DMS114 treated with DMSO at 0.1 percent for 48 hours (cell line): Measurements from ENCODE around the gene PIP4K2A.
"Not testable (repeated sequence)": the region's sequence is repeated elsewhere in the genome, so short reads cannot be mapped to it uniquely, and the experiment has no call there.

Source experiments
- DNase-seq: peaks from one replicate; lab custom pipeline; 2025; ENCODE audit not compliant: unreplicated experiment; lab: John Stamatoyannopoulos, UW

The PIP4K2A gene

GRCh38 chr10:22714479-22715289, at the start of gene PIP4K2A:
Gene PIP4K2A, minus strand, starts transcription at chr10:22714578. Its CDS starts 252 bp downstream, at chr10:22714326.
- peak; percentile 9 for DNase-seq

GRCh38 chr10:22761569-22762220, 47.3 kb upstream of the PIP4K2A start:
- DNase-seq = no peak

- DNase-seq = no peak
Measured at GRCh38 chr10:22760025-22760424, 45.6 kb upstream of the PIP4K2A start.

GRCh38 chr10:22758867-22759266, 44.5 kb upstream of the PIP4K2A start:
- DNase-seq = no peak

GRCh38 chr10:22754296-22754695, 39.9 kb upstream of the PIP4K2A start:
- no peak for DNase-seq

- no peak for DNase-seq
Measured at GRCh38 chr10:22753786-22754185, 39.4 kb upstream of the PIP4K2A start.

- no peak for DNase-seq
Measured at GRCh38 chr10:22752272-22752889, 38.0 kb upstream of the PIP4K2A start.

- no peak for DNase-seq
Measured at GRCh38 chr10:22750131-22750530, 35.8 kb upstream of the PIP4K2A start.

GRCh38 chr10:22744858-22745257, 30.5 kb upstream of the PIP4K2A start:
- not testable (repeated sequence) for DNase-seq

GRCh38 chr10:22742678-22743077, 28.3 kb upstream of the PIP4K2A start:
- DNase-seq = no peak

- not testable (repeated sequence) for DNase-seq
Measured at GRCh38 chr10:22741631-22742030, 27.3 kb upstream of the PIP4K2A start.

GRCh38 chr10:22740180-22740579, 25.8 kb upstream of the PIP4K2A start:
- no peak for DNase-seq

GRCh38 chr10:22737587-22737986, 23.2 kb upstream of the PIP4K2A start:
- no peak for DNase-seq

GRCh38 chr10:22736134-22736533, 21.8 kb upstream of the PIP4K2A start:
- DNase-seq = no peak

- DNase-seq = no peak
Measured at GRCh38 chr10:22733992-22734391, 19.6 kb upstream of the PIP4K2A start.

GRCh38 chr10:22727663-22728062, 13.3 kb upstream of the PIP4K2A start:
- DNase-seq = no peak

- no peak for DNase-seq
Measured at GRCh38 chr10:22727112-22727511, 12.7 kb upstream of the PIP4K2A start.

GRCh38 chr10:22724773-22725172, 10.4 kb upstream of the PIP4K2A start:
- DNase-seq = no peak

- no peak for DNase-seq
Measured at GRCh38 chr10:22723783-22724182, 9.4 kb upstream of the PIP4K2A start.

- DNase-seq = no peak
Measured at GRCh38 chr10:22723343-22723779, 9.0 kb upstream of the PIP4K2A start.

- DNase-seq = no peak
Measured at GRCh38 chr10:22722626-22723169, 8.3 kb upstream of the PIP4K2A start.

- DNase-seq = no peak
Measured at GRCh38 chr10:22720667-22721066, 6.3 kb upstream of the PIP4K2A start.
